Hair follicular keratinocyte (primary cell): Measurements from ENCODE around the gene ZDHHC24. TPM values are rescaled to one million over a fixed set of nuclear protein-coding genes. Genes with fewer than 3 reads are reported as not detected.

Source experiments
- total RNA-seq: library from RNA; depleted of rRNA; stranded (reverse); fragments of >200 nt; gene quantifications from 2 replicates; pipeline ENCODE4 v1.2.3, GENCODE V29; 2015

Gene ZDHHC24
- total RNA-seq, result 15.3 and 19.8 TPM in 2 replicates

GRCh38 chr11:66545701-66546367 lies at the start of gene ZDHHC24:
Gene ZDHHC24, minus strand, starts transcription at chr11:66546048. Its CDS starts 45 bp downstream, at chr11:66546003.

GRCh38 chr11:66592457-66593302 lies 46.8 kb upstream of the ZDHHC24 start, which contains the start of the genes CCDC87 and CCS:
Gene CCDC87, minus strand, starts transcription at chr11:66593063. Its CDS starts 48 bp downstream, at chr11:66593015.
Gene CCS, plus strand, starts transcription at chr11:66593185. Its CDS starts 77 bp downstream, at chr11:66593262.

GRCh38 chr11:66568124-66568916 lies 22.5 kb upstream of the ZDHHC24 start, which contains the start of gene CTSF:
Gene CTSF, minus strand, starts transcription at chr11:66568606. Its CDS starts 120 bp downstream, at chr11:66568486.

GRCh38 chr11:66546368-66546965 lies 619 bp upstream of the ZDHHC24 start, which contains the start of gene ACTN3:
Gene ACTN3, plus strand, starts transcription at chr11:66546903. Its CDS starts 35 bp downstream, at chr11:66546938.

GRCh38 chr11:66510271-66510989 lies 35.4 kb downstream of the ZDHHC24 start, which contains the start of gene BBS1:
Gene BBS1, plus strand, starts transcription at chr11:66510635. Its CDS starts 25 bp downstream, at chr11:66510660.

GRCh38 chr11:66480117-66480938 lies 65.5 kb downstream of the ZDHHC24 start, which contains the start of gene DPP3:
Gene DPP3, plus strand, starts transcription at chr11:66480434. Its CDS starts 1,767 bp downstream, at chr11:66482201.

Other genes with a start within 250 kb of the ZDHHC24 start
- 0.47 and 1.3 TPM in 2 replicates for gene CD248, start 229.0 kb downstream of the ZDHHC24 start, total RNA-seq
- 71.5 and 99.2 TPM in 2 replicates for gene RIN1, start 209.6 kb downstream of the ZDHHC24 start, total RNA-seq
- 64.3 and 101 TPM in 2 replicates for gene BRMS1, start 200.9 kb downstream of the ZDHHC24 start, total RNA-seq
- gene B4GAT1, start 198.4 kb downstream of the ZDHHC24 start, total RNA-seq, result 15.6 and 18.1 TPM in 2 replicates
- 3.1 and 6.2 TPM in 2 replicates for gene SLC29A2, start 174.3 kb downstream of the ZDHHC24 start, total RNA-seq
- not detected in 2 replicates for gene NPAS4, start 125.0 kb downstream of the ZDHHC24 start, total RNA-seq
- gene MRPL11, start 107.2 kb downstream of the ZDHHC24 start, total RNA-seq, result 73.6 and 93.1 TPM in 2 replicates
- gene PELI3, start 79.1 kb downstream of the ZDHHC24 start, total RNA-seq, result 4.6 and 5.3 TPM in 2 replicates
- 68.5 and 69.8 TPM in 2 replicates for gene DPP3, start 65.6 kb downstream of the ZDHHC24 start, total RNA-seq
- gene BBS1, start 35.4 kb downstream of the ZDHHC24 start, total RNA-seq, result 11.6 and 18.0 TPM in 2 replicates
- gene ACTN3, start 855 bp upstream of the ZDHHC24 start, total RNA-seq, result not detected in 2 replicates
- gene CTSF, start 22.6 kb upstream of the ZDHHC24 start, total RNA-seq, result 3.9 and 5.0 TPM in 2 replicates
- gene CCDC87, start 47.0 kb upstream of the ZDHHC24 start, total RNA-seq, result under 0.01 and 0.19 TPM in 2 replicates
- 20.0 and 24.5 TPM in 2 replicates for gene CCS, start 47.1 kb upstream of the ZDHHC24 start, total RNA-seq
- 28.5 and 54.3 TPM in 2 replicates for gene RBM14, start 70.6 kb upstream of the ZDHHC24 start, total RNA-seq
- gene RBM4, start 92.7 kb upstream of the ZDHHC24 start, total RNA-seq, result 79.7 and 80.4 TPM in 2 replicates
- gene RBM4B, start 131.8 kb upstream of the ZDHHC24 start, total RNA-seq, result 10.8 and 11.0 TPM in 2 replicates
- 26.7 and 42.9 TPM in 2 replicates for gene SPTBN2, start 183.2 kb upstream of the ZDHHC24 start, total RNA-seq